Stomach (tissue), 4 donors: ENCODE data around the gene CWC22.

Experiments used
- EP300 ChIP-seq: sonication (generic); formaldehyde crosslinking; IDR thresholded peaks from one replicate; pipeline ENCODE4 v1.6.1; 2017; ENCODE audit warnings: antibody characterized with exemption
- POLR2A ChIP-seq, 4 donors: fragments of 450-650 bp; IDR thresholded peaks; one replicate each; pipeline ENCODE4 v1.6.1; 2016; ENCODE audit warnings: antibody characterized with exemption in 4 of 4, control low read depth in 2 of 4, mild to moderate bottlenecking in 1 of 4, moderate library complexity in 1 of 4
- POLR2AphosphoS5 ChIP-seq, 3 donors: sonication (generic); formaldehyde crosslinking; IDR thresholded peaks; one replicate each; pipeline ENCODE4 v1.6.1; 2016; ENCODE audit warnings: antibody characterized with exemption in 3 of 3
- TF ChIP-seq, protein P1 (sequence below), 7 experiments: fragments of 450-650 bp in 4 of 7; fragments of 200-600 bp in 3 of 7; sonication (generic) in 3 of 7; IDR thresholded peaks; one replicate each; pipeline ENCODE4 v1.5.1; 2016 to 2019; ENCODE audit warnings: antibody characterized with exemption in 7 of 7, control low read depth in 2 of 7, mild to moderate bottlenecking in 1 of 7

DNA sequence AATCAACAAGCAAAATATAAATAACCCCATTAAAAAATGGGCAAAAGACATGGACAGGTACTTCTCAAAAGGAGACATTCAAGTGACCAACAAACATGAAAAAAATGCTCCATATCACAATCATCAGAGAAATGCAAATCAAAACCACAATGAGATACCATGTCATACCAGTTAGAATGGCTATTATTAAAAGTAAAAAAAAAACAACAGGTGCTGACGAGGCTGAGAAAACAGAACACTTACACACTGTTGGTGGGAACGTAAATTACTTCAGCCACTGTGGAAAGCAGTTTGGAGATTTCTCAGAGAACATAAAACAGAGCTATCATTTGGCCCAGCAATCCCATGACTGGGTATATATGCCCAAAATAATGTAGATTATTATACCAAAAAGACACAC is 69.1 kb downstream of the CWC22 start:
- TF ChIP-seq POLR2AphosphoS5 (IDR thresholded peaks at IDR 0.05): no peak
- no peak for TF ChIP-seq POLR2A (IDR thresholded peaks at IDR 0.05)
- TF ChIP-seq, protein P1, sequence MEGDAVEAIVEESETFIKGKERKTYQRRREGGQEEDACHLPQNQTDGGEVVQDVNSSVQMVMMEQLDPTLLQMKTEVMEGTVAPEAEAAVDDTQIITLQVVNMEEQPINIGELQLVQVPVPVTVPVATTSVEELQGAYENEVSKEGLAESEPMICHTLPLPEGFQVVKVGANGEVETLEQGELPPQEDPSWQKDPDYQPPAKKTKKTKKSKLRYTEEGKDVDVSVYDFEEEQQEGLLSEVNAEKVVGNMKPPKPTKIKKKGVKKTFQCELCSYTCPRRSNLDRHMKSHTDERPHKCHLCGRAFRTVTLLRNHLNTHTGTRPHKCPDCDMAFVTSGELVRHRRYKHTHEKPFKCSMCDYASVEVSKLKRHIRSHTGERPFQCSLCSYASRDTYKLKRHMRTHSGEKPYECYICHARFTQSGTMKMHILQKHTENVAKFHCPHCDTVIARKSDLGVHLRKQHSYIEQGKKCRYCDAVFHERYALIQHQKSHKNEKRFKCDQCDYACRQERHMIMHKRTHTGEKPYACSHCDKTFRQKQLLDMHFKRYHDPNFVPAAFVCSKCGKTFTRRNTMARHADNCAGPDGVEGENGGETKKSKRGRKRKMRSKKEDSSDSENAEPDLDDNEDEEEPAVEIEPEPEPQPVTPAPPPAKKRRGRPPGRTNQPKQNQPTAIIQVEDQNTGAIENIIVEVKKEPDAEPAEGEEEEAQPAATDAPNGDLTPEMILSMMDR (IDR thresholded peaks at IDR 0.05): no peak
- no peak for TF ChIP-seq EP300
